Endothelial cell of umbilical vein (primary cell): ENCODE measurements around the gene DST. TPM values are rescaled to one million over a fixed set of nuclear protein-coding genes. Genes with fewer than 3 reads are reported as not detected.

Experiments
- BruUV-seq: library from RNA; stranded (reverse); fragments of 400-500 nt; replicated peaks from 2 replicates; lab custom pipeline; 2021; lab: Mats Ljungman, UMichigan
- CTCF ChIA-PET: fragments of 300-600, 350-600 bp; sonication (Branson Sonifier 250); formaldehyde crosslinking; loops from one replicate; lab custom pipeline; 2021; ENCODE audit warnings: antibody characterized with exemption, inconsistent platforms; lab: Charles Lee
- POLR2A ChIA-PET: fragments of 300-600, 350-600 bp; sonication (Branson Sonifier 250); formaldehyde crosslinking; loops from one replicate; lab custom pipeline; 2021; ENCODE audit warnings: antibody characterized with exemption, inconsistent platforms; lab: Charles Lee
- DNase-seq: peaks from one replicate; pipeline ENCODE4 v3.0.0-alpha.2; 2011; ENCODE audit warnings: low read depth, low spot score
- FAIRE-seq: peaks from 2 replicates; lab custom pipeline; 2011; peaks lifted over from hg19 to GRCh38; lab: Jason Lieb, UNC
- H2AFZ ChIP-seq: 2 replicates; pipeline ENCODE4 v1.6.0; 2012; ENCODE audit warnings: low read depth, low read length, control low read depth, inconsistent platforms
- H3K27ac ChIP-seq: 2 replicates; pipeline ENCODE4 v1.5.1; 2011; ENCODE audit warnings: low read depth, mild to moderate bottlenecking, control low read depth, low read length, moderate library complexity; ENCODE audit not compliant: insufficient read depth
- H3K27me3 ChIP-seq, 2 experiments: 2 replicates each; pipeline versions ENCODE4 v1.6.0 to v1.6.1; 2011; ENCODE audit warnings: low read length in 2 of 2, mixed read lengths in 1 of 2; ENCODE audit not compliant: control insufficient read depth in 2 of 2, insufficient read depth in 2 of 2
- H3K36me3 ChIP-seq, 2 experiments: 2 replicates in 1 of 2; 3 replicates in 1 of 2; pipeline ENCODE4 v1.5.1; 2011; ENCODE audit warnings: low read length in 2 of 2, mild to moderate bottlenecking in 1 of 2, moderate library complexity in 1 of 2; ENCODE audit not compliant: control insufficient read depth in 2 of 2, insufficient read depth in 2 of 2; ENCODE audit errors: extremely low read depth in 1 of 2
- H3K4me1 ChIP-seq: 3 replicates; pipeline ENCODE4 v1.5.1; 2011; ENCODE audit warnings: mild to moderate bottlenecking, low read length; ENCODE audit not compliant: control insufficient read depth, insufficient read depth; ENCODE audit errors: extremely low read depth
- H3K4me2 ChIP-seq: 2 replicates; pipeline ENCODE4 v1.6.1; 2011; ENCODE audit warnings: low read length, control low read depth, mixed read lengths; ENCODE audit not compliant: insufficient read depth
- H3K4me3 ChIP-seq, 3 experiments: fragments of 200-600 bp in 1 of 3; sonication (generic), shearing (Covaris generic) in 1 of 3; replicated peaks in 1 of 3; 2 replicates each; pipeline ENCODE4 v1.5.1; 2011 to 2016; ENCODE audit warnings: control low read depth in 3 of 3, low read length in 3 of 3, mild to moderate bottlenecking in 2 of 3, inconsistent platforms in 1 of 3, low read depth in 1 of 3, moderate library complexity in 1 of 3; ENCODE audit not compliant: insufficient read depth in 1 of 3
- H3K79me2 ChIP-seq: 2 replicates; pipeline ENCODE4 v1.6.0; 2012; ENCODE audit warnings: low read length, inconsistent platforms; ENCODE audit not compliant: control insufficient read depth, insufficient read depth
- H3K9ac ChIP-seq: replicated peaks from 2 replicates; pipeline ENCODE3; 2011; ENCODE audit warnings: low read length, control low read depth; ENCODE audit not compliant: insufficient read depth; ENCODE audit errors: extremely low read depth
- H3K9me1 ChIP-seq: replicated peaks from 3 replicates; pipeline ENCODE4 v1.6.0; 2011; ENCODE audit warnings: mild to moderate bottlenecking, low read length; ENCODE audit not compliant: control insufficient read depth, insufficient read depth; ENCODE audit errors: extremely low read depth
- H3K9me3 ChIP-seq: replicated peaks from 2 replicates; pipeline ENCODE4 v1.5.1; 2012; ENCODE audit warnings: low read length, inconsistent platforms; ENCODE audit not compliant: control insufficient read depth, insufficient read depth
- H4K20me1 ChIP-seq: replicated peaks from 2 replicates; pipeline ENCODE3; 2011; ENCODE audit warnings: mild to moderate bottlenecking, low read length; ENCODE audit not compliant: control insufficient read depth, insufficient read depth; ENCODE audit errors: extremely low read depth
- EZH2 ChIP-seq: IDR thresholded peaks from 2 replicates; pipeline ENCODE4 v1.6.1; 2012; ENCODE audit warnings: borderline replicate concordance, low read depth, mild to moderate bottlenecking, moderate library complexity, low read length, inconsistent platforms; ENCODE audit not compliant: severe bottlenecking
- FOS ChIP-seq: IDR thresholded peaks from 2 replicates; pipeline ENCODE4 v1.6.1; 2011; ENCODE audit warnings: mild to moderate bottlenecking, low read length, moderate library complexity, borderline replicate concordance; ENCODE audit not compliant: insufficient read depth
- GATA2 ChIP-seq: IDR thresholded peaks from 2 replicates; pipeline ENCODE4 v1.7.0; 2011; ENCODE audit warnings: low read depth, mild to moderate bottlenecking, moderate library complexity, mixed read lengths, low read length; ENCODE audit not compliant: insufficient read length, insufficient read depth
- JUN ChIP-seq: IDR thresholded peaks from 2 replicates; pipeline ENCODE4 v1.6.1; 2011; ENCODE audit warnings: borderline replicate concordance, low read depth; ENCODE audit not compliant: insufficient read length, insufficient read depth
- MYC ChIP-seq: IDR thresholded peaks from one replicate; pipeline ENCODE4 v1.6.1; 2011; ENCODE audit warnings: mild to moderate bottlenecking, low read depth, low read length
- POLR2A ChIP-seq: IDR thresholded peaks from 2 replicates; pipeline ENCODE4 v1.6.1; 2012; ENCODE audit warnings: low read depth, mild to moderate bottlenecking, control low read depth, low read length
- POLR2AphosphoS5 ChIP-seq: IDR thresholded peaks from 2 replicates; pipeline ENCODE4 v1.6.1; 2012; ENCODE audit warnings: low read depth, mild to moderate bottlenecking, control low read depth, low read length, moderate library complexity; ENCODE audit not compliant: insufficient read depth
- dilution Hi-C: fragments of 300-500 bp; cut with MboI; formaldehyde crosslinking; loops from one replicate; pipeline ENCODE4 v1.15.0; 2019; ENCODE audit warnings: low sequenced_read_pairs; ENCODE audit not compliant: extremely low pct_ligation_motif_present
- intact Hi-C: fragments of 100-400 bp; cut with micrococcal nuclease; formaldehyde crosslinking; loops from one replicate; pipeline ENCODE4 v1.10.0; 2022
- polyA plus RNA-seq, 4 experiments: library from polyadenylated mRNA; depleted of rRNA in 3 of 4; stranded (reverse) in 3 of 4; unstranded in 1 of 4; fragments of >200 nt; gene quantifications; 2 replicates each; pipeline versions ENCODE4 v1.2.1 to v1.2.3, GENCODE V29; 2011 to 2012; ENCODE audit warnings: missing spikeins in 1 of 4
- total RNA-seq: library from RNA; stranded (reverse); gene quantifications from 2 replicates; pipeline ENCODE4 v1.2.3, GENCODE V29; 2021
- TF ChIP-seq, protein P1 (sequence below), 2 donors: IDR thresholded peaks; 1 replicate in 1 of 2; 2 replicates in 1 of 2; pipeline ENCODE4 v1.5.1; 2011; ENCODE audit warnings: low read length in 2 of 2, mild to moderate bottlenecking in 2 of 2, moderate library complexity in 2 of 2, control low read depth in 1 of 2, inconsistent platforms in 1 of 2, low read depth in 1 of 2; ENCODE audit not compliant: insufficient read depth in 1 of 2; ENCODE audit errors: extremely low read depth in 1 of 2
- TF ChIP-seq, protein P2 (sequence below): IDR thresholded peaks from 2 replicates; pipeline ENCODE4 v1.6.1; 2011; ENCODE audit not compliant: insufficient read depth, insufficient read length

DST gene
- total and polyA plus RNA-seq, 2 donors (not counting 3 experiments of a cell fraction or from before 2014, with no cell fraction given): 62.3 to 253 TPM

DNA sequence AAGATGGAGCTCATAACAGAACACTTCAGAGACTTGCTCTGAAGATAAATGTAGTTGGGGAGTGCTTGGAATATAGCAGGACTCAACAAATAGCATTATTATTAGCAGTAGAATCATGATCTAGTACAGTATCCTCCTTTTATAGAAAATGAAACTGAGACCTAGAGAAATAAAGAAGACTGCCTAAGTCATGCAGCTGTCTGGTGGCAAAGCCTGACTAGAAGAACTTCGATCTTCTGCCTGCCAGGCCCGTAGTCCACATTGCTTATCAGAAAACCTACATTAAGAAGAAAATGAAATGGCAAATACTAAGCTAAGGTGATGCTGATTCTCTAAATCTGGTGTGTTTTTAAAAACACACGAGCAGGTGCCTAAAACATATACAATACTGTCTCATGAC lies 46.4 kb upstream of the DST start:
- Histone ChIP-seq H3K4me3 (no peak overlapping the region), H3K36me3 (no peaks in the 10 kb centered on the region), H3K4me2 (no peak overlapping the region), H3K79me2 (peaks cover 5% of the 10 kb centered on the region), H4K20me1 (no peaks in the 10 kb centered on the region), H3K9ac (no peak overlapping the region), H3K27ac (no peak overlapping the region), H3K27me3 (no peaks in the 10 kb centered on the region), H3K9me3 (no peaks in the 10 kb centered on the region), H3K9me1 (no peaks in the 10 kb centered on the region), H2AFZ (no peak overlapping the region), H3K4me1 (peaks cover 35% of the 10 kb centered on the region)
- no TSS peak for BruUV-seq
- POLR2A ChIA-PET: no interaction called here
- DNase-seq (no peak), FAIRE-seq (no peak)
- no peak for TF ChIP-seq JUN
- TF ChIP-seq POLR2A: no peak
- no peak for TF ChIP-seq EZH2
- TF ChIP-seq, protein P1, sequence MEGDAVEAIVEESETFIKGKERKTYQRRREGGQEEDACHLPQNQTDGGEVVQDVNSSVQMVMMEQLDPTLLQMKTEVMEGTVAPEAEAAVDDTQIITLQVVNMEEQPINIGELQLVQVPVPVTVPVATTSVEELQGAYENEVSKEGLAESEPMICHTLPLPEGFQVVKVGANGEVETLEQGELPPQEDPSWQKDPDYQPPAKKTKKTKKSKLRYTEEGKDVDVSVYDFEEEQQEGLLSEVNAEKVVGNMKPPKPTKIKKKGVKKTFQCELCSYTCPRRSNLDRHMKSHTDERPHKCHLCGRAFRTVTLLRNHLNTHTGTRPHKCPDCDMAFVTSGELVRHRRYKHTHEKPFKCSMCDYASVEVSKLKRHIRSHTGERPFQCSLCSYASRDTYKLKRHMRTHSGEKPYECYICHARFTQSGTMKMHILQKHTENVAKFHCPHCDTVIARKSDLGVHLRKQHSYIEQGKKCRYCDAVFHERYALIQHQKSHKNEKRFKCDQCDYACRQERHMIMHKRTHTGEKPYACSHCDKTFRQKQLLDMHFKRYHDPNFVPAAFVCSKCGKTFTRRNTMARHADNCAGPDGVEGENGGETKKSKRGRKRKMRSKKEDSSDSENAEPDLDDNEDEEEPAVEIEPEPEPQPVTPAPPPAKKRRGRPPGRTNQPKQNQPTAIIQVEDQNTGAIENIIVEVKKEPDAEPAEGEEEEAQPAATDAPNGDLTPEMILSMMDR (IDR thresholded peaks at IDR 0.05; ENCODE audit: extremely low read depth in 1 of 2, insufficient read depth in 1 of 2, low read depth in 1 of 2, low read length in 2 of 2): no peak
- TF ChIP-seq POLR2AphosphoS5: no peak
- TF ChIP-seq GATA2: no peak
- TF ChIP-seq MYC: no peak
- no peak for TF ChIP-seq FOS
- TF ChIP-seq, protein P2, sequence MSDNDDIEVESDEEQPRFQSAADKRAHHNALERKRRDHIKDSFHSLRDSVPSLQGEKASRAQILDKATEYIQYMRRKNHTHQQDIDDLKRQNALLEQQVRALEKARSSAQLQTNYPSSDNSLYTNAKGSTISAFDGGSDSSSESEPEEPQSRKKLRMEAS: no peak
- CTCF ChIA-PET: interaction anchor here (1.4 to 2.7 kb wide), 4 partner anchors 9 to 51 kb away, joined by 3 to 13 read pairs (median 6); no protein-coding TSS in a partner anchor
- dilution Hi-C loops: no loop called here
- intact Hi-C loops: no loop called here
